HTR-8/SVneo (cell line): ENCODE measurements around the gene DNAJC5.
"Not testable (repeated sequence)": the region's sequence is repeated elsewhere in the genome, so short reads cannot be mapped to it uniquely, and the experiment has no call there.

Experiments used
- DNase-seq: peaks from one replicate; pipeline ENCODE4 v3.0.0; 2011; ENCODE audit warnings: low spot score, mixed read lengths; ENCODE audit not compliant: insufficient read length
- FAIRE-seq: peaks from 2 replicates; lab custom pipeline; 2011; peaks lifted over from hg19 to GRCh38; lab: Jason Lieb, UNC

DNAJC5 gene

GRCh38 chr20:63974402-63975200, 79.7 kb downstream of the DNAJC5 start:
- FAIRE-seq (no peak), DNase-seq (no peak)

GRCh38 chr20:63976511-63976910, 81.6 kb downstream of the DNAJC5 start:
- not testable (repeated sequence) for DNase-seq, FAIRE-seq

- DNase-seq (no peak), FAIRE-seq (no peak)
These were observed 82.2 kb downstream of the DNAJC5 start for GRCh38 chr20:63976980-63977738.

DNA sequence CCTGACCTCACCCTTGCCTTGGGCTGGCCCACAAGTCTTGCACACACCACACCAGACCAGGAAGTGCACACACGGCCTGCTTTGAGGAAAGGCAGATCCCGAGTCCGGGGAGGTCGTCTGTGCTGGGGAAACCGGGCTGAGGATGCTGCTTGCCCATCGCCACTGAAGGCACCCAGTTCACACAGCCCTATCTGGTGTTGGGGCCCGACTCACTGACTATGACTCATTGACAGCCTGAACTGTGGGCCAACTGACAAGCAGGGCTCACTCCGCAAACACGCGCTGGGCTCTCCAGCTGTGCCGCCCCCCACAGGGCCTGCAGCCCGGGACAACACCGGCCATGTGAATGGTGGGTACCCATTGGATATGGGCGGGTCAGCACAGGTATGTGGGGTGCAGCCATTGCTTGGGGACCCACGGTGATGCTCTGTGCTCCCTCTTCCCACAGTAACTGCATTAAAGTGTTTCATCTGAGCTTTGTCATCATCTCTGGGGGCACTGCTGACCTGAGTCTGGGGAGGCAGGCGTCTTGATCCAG, 82.9 kb downstream of the DNAJC5 start:
- DNase-seq: peak; percentile 74
- FAIRE-seq: peak; percentile 89

- FAIRE-seq: peak; percentile 82
- peak; percentile 78 for DNase-seq
These were observed 83.6 kb downstream of the DNAJC5 start for GRCh38 chr20:63978319-63979228.

DNA sequence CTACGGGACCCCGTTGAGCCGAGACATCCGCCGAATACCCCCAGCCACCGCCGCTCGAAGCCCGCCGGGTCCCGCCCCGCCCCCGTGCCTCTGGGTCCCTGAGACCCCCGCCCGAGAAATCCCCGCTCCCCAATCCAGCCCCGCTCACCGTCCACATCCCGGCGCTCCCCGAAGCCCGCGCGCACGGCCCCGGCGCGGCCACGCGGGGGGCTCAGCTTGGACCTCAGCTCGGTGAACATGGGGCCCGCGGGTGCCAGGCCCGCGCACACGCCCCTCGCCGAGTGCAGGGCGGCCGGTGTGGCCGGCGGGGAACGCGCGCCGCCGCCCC, 84.3 kb downstream of the DNAJC5 start:
- FAIRE-seq (no peak), DNase-seq (no peak)

DNA sequence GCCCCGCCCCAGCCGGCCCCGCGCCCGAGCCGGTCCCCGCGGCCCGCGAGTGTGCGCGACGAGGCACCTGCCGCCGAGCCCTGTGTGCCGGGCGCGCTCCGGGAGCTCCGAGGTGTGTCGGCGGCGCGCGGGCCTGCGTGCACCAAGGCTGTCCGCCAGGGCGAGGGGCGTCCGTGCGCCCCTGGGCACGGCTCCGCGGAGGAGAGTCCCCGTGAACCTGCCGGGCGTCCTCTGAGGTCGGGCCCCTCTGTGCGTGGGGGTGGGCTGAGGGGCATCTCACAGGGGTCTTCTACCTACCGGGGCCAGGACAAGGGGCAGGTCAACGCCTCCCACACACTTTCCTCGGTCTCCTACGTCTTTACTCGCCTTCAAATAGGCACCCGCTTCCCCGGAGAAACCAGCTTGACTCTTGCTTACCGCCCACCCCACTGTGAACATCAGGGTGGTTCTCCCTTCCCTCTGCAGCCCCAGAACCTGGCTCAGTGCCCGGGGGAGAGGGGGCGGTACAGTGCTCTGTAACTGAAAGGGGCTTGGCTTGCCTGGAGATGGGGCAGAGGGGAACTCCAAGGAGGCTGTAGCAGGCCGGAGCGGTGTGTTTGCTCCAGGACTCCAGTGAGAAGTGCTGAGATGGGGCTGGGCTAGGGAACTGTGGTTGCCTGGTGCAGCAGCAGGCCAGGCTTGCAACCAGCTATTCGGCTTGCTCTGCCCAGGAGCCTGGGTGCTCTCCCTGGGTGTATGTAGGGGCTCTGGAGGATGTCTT, 84.8 kb downstream of the DNAJC5 start, which contains the start of gene SAMD10:
SAMD10 (minus strand) TSS at position 86 of the 760 bp plus-strand sequence. CDS start 175 bp downstream, outside the sequence.
- FAIRE-seq (peak; percentile 60), DNase-seq (peak; percentile 65)

- DNase-seq (no peak), FAIRE-seq (peak; percentile 76)
These were observed 85.4 kb downstream of the DNAJC5 start for GRCh38 chr20:63980317-63980805.

- FAIRE-seq (peak; percentile 99), DNase-seq (peak; percentile 100)
These were observed 86.1 kb downstream of the DNAJC5 start, which contains the start of gene PRPF6 for GRCh38 chr20:63980806-63981728. Gene PRPF6 (plus strand): TSS chr20:63981132. CDS start chr20:63981246, 114 bp downstream.

DNA sequence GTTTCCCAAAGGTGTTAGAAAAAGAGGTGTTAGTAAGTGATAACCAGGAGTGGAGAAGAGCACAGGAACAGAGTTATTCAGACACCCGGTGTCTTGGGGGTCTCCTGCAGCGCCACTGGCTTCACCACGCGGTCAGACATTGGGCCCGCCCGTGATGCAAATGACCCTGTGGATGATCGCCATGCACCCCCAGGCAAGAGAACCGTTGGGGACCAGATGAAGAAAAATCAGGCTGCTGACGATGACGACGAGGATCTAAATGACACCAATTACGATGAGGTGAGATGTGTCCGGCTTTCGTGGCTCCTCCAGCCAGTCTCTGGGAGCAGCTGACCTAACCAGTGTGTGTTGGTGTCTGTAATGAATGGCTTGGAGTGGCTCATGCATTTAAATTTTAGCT, 88.0 kb downstream of the DNAJC5 start:
- no peak for FAIRE-seq

More for the DNA sequence above, 88.0 kb downstream of the DNAJC5 start:
- DNase-seq: no peak
